ENCODE measurements around the gene IQCK. TPM values are rescaled to one million over a fixed set of nuclear protein-coding genes. Genes with fewer than 3 reads are reported as not detected.
A peak's percentile ranks its signal among the peaks of the same experiment; 100 is the strongest.

Gene IQCK
- total RNA-seq, 1 donor from 2014 or later = 5.8 TPM

DNA sequence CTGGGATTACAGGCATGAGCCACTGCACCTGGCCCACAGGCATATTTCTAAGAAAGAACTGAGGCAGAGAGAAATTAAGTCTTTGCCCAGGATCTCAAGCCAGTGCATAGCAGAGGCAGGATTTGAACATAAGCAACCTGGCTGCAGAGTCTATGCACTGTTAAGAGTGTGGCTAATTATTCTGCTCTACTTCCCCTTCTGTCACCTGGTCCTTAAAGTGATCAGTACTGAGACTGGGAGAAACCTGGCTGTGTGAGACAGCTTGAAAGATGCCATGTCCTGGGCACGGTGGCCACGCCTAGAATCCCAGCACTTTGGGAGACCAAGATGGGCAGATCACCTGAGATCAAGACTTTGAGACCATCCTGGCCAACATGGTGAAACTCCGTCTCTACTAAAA, 58.1 kb downstream of the IQCK start:
- DNase-seq (ENCODE audit: extremely low spot score, unreplicated experiment) = no peak
- TF ChIP-seq, protein P1, sequence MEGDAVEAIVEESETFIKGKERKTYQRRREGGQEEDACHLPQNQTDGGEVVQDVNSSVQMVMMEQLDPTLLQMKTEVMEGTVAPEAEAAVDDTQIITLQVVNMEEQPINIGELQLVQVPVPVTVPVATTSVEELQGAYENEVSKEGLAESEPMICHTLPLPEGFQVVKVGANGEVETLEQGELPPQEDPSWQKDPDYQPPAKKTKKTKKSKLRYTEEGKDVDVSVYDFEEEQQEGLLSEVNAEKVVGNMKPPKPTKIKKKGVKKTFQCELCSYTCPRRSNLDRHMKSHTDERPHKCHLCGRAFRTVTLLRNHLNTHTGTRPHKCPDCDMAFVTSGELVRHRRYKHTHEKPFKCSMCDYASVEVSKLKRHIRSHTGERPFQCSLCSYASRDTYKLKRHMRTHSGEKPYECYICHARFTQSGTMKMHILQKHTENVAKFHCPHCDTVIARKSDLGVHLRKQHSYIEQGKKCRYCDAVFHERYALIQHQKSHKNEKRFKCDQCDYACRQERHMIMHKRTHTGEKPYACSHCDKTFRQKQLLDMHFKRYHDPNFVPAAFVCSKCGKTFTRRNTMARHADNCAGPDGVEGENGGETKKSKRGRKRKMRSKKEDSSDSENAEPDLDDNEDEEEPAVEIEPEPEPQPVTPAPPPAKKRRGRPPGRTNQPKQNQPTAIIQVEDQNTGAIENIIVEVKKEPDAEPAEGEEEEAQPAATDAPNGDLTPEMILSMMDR (IDR thresholded peaks at IDR 0.05) = no peak
- no peaks in the 10 kb centered on the region for H3K4me1 Mint-ChIP-seq (ENCODE audit: unreplicated experiment)
- no peak overlapping the region for H3K4me3 Mint-ChIP-seq (ENCODE audit: unreplicated experiment)
- no peaks in the 10 kb centered on the region for H3K27me3 Mint-ChIP-seq (ENCODE audit: unreplicated experiment)
- H3K9me3 Mint-ChIP-seq (ENCODE audit: unreplicated experiment) = no peaks in the 10 kb centered on the region
- H3K27ac Mint-ChIP-seq (ENCODE audit: unreplicated experiment) = no peak overlapping the region
- no peaks in the 10 kb centered on the region for H3K36me3 Mint-ChIP-seq (ENCODE audit: unreplicated experiment)

DNA sequence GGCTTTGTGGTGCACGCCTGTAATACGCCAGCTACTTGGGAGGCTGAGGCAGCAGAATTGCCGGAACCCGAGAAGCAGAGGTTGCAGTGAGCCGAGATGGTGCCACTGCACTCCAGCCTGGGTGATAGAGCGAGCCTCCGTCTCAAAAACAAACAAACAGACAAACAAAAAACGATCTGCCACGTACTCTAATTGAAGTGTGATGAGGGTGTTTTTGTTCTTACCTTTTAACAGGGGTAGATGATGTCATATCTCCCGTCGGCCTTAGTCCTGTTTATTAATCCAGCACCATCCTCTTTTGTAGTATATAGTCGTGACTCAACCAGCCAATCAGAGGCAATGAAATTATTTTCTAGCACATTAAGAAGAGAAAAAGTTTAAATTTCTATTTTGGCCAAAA, 58.5 kb downstream of the IQCK start:
- TF ChIP-seq, protein P1 (IDR thresholded peaks at IDR 0.05) = no peak
- no peak overlapping the region for H3K4me3 Mint-ChIP-seq (ENCODE audit: unreplicated experiment)
- no peaks in the 10 kb centered on the region for H3K9me3 Mint-ChIP-seq (ENCODE audit: unreplicated experiment)
- H3K27ac Mint-ChIP-seq (ENCODE audit: unreplicated experiment) = no peak overlapping the region
- H3K36me3 Mint-ChIP-seq (ENCODE audit: unreplicated experiment) = no peaks in the 10 kb centered on the region
- no peaks in the 10 kb centered on the region for H3K4me1 Mint-ChIP-seq (ENCODE audit: unreplicated experiment)
- DNase-seq (ENCODE audit: extremely low spot score, unreplicated experiment) = peak; percentile 23
- H3K27me3 Mint-ChIP-seq (ENCODE audit: unreplicated experiment) = no peaks in the 10 kb centered on the region

DNA sequence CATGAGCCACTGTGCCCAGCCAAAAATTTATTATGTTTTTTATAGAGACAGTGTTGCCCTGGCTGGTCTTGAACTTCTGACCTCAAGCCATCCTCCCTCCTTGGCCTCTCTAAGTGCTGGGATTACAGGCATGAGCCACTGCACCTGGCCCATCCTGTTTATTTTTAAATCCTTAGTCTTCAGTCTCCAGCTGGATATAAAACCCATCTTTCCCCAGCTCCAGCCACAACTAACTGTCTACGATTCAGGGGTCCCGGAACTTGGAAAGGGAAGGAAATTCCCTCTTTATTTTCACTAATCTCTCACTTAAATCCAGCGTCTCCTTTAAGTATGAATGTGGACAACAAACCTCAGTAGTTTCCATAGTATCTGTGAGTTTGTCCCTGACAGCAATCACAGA, 62.2 kb downstream of the IQCK start:
- H3K36me3 Mint-ChIP-seq (ENCODE audit: unreplicated experiment) = no peaks in the 10 kb centered on the region
- no peaks in the 10 kb centered on the region for H3K9me3 Mint-ChIP-seq (ENCODE audit: unreplicated experiment)
- TF ChIP-seq, protein P1 (IDR thresholded peaks at IDR 0.05) = no peak
- no peaks in the 10 kb centered on the region for H3K4me1 Mint-ChIP-seq (ENCODE audit: unreplicated experiment)
- H3K4me3 Mint-ChIP-seq (ENCODE audit: unreplicated experiment) = no peak overlapping the region
- no peaks in the 10 kb centered on the region for H3K27me3 Mint-ChIP-seq (ENCODE audit: unreplicated experiment)
- H3K27ac Mint-ChIP-seq (ENCODE audit: unreplicated experiment) = no peak overlapping the region
- DNase-seq (ENCODE audit: extremely low spot score, unreplicated experiment) = peak; percentile 42

DNA sequence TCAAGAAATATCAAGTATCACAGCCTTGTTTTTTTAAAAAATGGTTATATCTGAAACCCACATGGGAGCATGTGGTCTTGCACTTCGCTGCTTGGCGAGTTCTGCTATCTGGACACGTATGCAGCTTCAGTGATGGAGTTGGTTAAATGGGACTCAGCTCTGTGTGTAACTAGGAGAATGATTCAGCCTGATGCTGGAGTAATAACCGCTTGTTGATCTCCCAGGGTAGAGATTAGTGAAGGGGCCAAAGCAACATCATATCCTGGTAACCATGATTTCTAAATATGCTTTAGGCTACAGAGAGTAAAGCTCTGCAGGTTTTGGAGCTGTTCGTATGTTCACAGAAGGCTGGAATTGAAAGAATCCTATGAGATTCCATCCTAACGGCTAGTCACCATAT, 63.2 kb downstream of the IQCK start:
- H3K27ac Mint-ChIP-seq (ENCODE audit: unreplicated experiment) = no peak overlapping the region

DNA sequence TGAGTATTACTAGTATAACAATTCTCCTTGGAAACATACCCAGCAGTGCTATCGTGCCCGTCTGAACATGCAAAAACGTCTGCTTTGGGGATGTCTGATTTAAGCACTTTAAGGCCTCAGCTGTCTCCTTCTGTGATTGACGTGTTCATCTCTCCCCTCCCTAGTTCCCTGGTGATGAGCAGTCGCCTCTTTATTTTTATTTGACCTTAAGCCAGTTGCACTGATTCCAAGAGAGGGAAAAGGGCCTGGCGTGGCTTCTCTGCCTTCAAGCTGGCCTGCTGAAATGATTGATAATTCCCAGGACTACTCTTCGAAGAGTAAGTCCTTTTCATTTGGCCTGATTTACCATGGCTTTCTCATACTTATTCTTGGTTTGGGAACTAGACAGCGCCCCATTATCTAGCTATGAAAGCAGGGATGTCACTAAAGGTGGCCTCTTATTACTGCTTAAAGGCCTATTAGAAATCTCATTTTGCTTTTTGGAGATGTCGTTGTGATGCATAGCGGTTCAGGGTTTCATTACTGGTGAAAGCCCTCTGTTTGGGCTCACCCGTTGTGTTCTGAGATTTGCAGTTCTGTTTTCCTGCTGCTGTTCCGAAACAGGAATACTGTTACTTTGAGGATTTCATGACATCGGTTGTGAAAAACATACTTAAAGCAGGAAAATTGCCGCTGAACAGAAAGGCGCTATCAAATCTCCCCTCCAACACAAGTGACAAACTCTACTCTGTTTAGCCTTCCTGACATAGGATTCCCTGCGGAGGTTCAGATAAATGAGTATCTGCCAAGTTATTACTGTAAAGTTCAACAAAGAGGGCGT, 65.5 kb downstream of the IQCK start:
- no peaks in the 10 kb centered on the region for H3K27me3 Mint-ChIP-seq (ENCODE audit: unreplicated experiment)
- no peak overlapping the region for H3K4me3 Mint-ChIP-seq (ENCODE audit: unreplicated experiment)
- peak; percentile 51 for DNase-seq (ENCODE audit: extremely low spot score, unreplicated experiment)
- no peak overlapping the region for H3K27ac Mint-ChIP-seq (ENCODE audit: unreplicated experiment)
- no peaks in the 10 kb centered on the region for H3K4me1 Mint-ChIP-seq (ENCODE audit: unreplicated experiment)
- H3K9me3 Mint-ChIP-seq (ENCODE audit: unreplicated experiment) = no peaks in the 10 kb centered on the region
- no peaks in the 10 kb centered on the region for H3K36me3 Mint-ChIP-seq (ENCODE audit: unreplicated experiment)
- TF ChIP-seq, protein P1 (IDR thresholded peaks at IDR 0.05) = no peak

More for the DNA sequence above, 63.2 kb downstream of the IQCK start:
- peak; percentile 10 for DNase-seq (ENCODE audit: extremely low spot score, unreplicated experiment)
- Mint-ChIP-seq H3K9me3 (ENCODE audit: unreplicated experiment) (no peaks in the 10 kb centered on the region), H3K27me3 (ENCODE audit: unreplicated experiment) (no peaks in the 10 kb centered on the region), H3K36me3 (ENCODE audit: unreplicated experiment) (no peaks in the 10 kb centered on the region), H3K4me3 (ENCODE audit: unreplicated experiment) (no peak overlapping the region), H3K4me1 (ENCODE audit: unreplicated experiment) (no peaks in the 10 kb centered on the region)
- TF ChIP-seq, protein P1 (IDR thresholded peaks at IDR 0.05) = no peak
